ENCODE measurements around the gene KCNQ1OT1. TPM values are rescaled to one million over a fixed set of nuclear protein-coding genes. Genes with fewer than 3 reads are reported as not detected.

The KCNQ1OT1 gene
- polyA plus RNA-seq, 1 of the 3 experiments (the other 2 are of a cell fraction): 0.03 TPM

- TF ChIP-seq NFIC (IDR thresholded peaks at IDR 0.05; ENCODE audit: borderline replicate concordance) (no peak), TCF12 (IDR thresholded peaks at IDR 0.05) (no peak), USF1 (IDR thresholded peaks at IDR 0.05; ENCODE audit: borderline replicate concordance, low read depth) (no peak), EP300 (IDR thresholded peaks at IDR 0.05; ENCODE audit: borderline replicate concordance in 1 of 2, low read depth in 1 of 2, low read length in 1 of 2) (no peak), GATA2 (CRISPR knock-in tag; IDR thresholded peaks at IDR 0.05) (no peak), REST (IDR thresholded peaks at IDR 0.05; ENCODE audit: low read depth, low read length) (no peak)
These were observed 128.1 kb downstream of the KCNQ1OT1 start (continued) for GRCh38 chr11:2571598-2572281.

GRCh38 chr11:2570841-2571597 is 128.8 kb downstream of the KCNQ1OT1 start:
- Histone ChIP-seq H3K36me3 (replicated peaks in 1 of 2; ENCODE audit: control insufficient read depth in 1 of 2, insufficient read depth in 2 of 2, low read length in 1 of 2) (no peaks in the 10 kb centered on the region), H3K9me3 (no peaks in the 10 kb centered on the region), H4K20me1 (ENCODE audit: insufficient read depth) (no peaks in the 10 kb centered on the region), H3K27me3 (ENCODE audit: insufficient read depth) (no peaks in the 10 kb centered on the region), H2AFZ (ENCODE audit: low read depth) (no peak overlapping the region), H3K4me2 (no peak overlapping the region), H3K4me1 (ENCODE audit: control insufficient read depth in 1 of 2, insufficient read depth in 2 of 2, low read depth in 1 of 2, low read length in 1 of 2) (peaks cover 0 to 10% of the 10 kb centered on the region in 2 experiments; a peak in 1 of 4 replicates), H3K79me2 (ENCODE audit: insufficient read depth) (no peaks in the 10 kb centered on the region), H3F3A (replicated peaks; ENCODE audit: insufficient read depth) (no peaks in the 10 kb centered on the region), H3K4me3 (ENCODE audit: low read depth in 2 of 2, low read length in 1 of 2) (no peak overlapping the region), H3K9me2 (no peaks in the 10 kb centered on the region), H3K27ac (ENCODE audit: low read depth in 2 of 2, low read length in 1 of 2) (no peak overlapping the region), H3K9ac (no peak overlapping the region)
- ChIA-PET POLR2A (no interaction called here), CTCF (interaction anchor here (1.2 to 1.3 kb wide), 2 partner anchors 32 to 38 kb away, joined by 3 to 6 read pairs; no protein-coding TSS in a partner anchor)
- WGBS (ENCODE audit: low lambda C conversion rate): 51% methylated on average over 10 of the region's 25 CpGs
- no peak for TF ChIP-seq ZBTB33 (IDR thresholded peaks at IDR 0.05; ENCODE audit: borderline replicate concordance, low read depth)
- TF ChIP-seq NFIC (IDR thresholded peaks at IDR 0.05; ENCODE audit: borderline replicate concordance): no peak
- TF ChIP-seq EP300 (IDR thresholded peaks at IDR 0.05; ENCODE audit: borderline replicate concordance in 1 of 2, low read depth in 1 of 2, low read length in 1 of 2): no peak
- TF ChIP-seq USF2 (IDR thresholded peaks at IDR 0.05; ENCODE audit: borderline replicate concordance, low read depth, low read length): no peak
- TF ChIP-seq SMC3 (IDR thresholded peaks at IDR 0.05; ENCODE audit: low read depth, low read length): no peak
- TF ChIP-seq MAX (IDR thresholded peaks at IDR 0.05; ENCODE audit: low read depth): no peak
- no peak for TF ChIP-seq USF1 (IDR thresholded peaks at IDR 0.05; ENCODE audit: borderline replicate concordance, low read depth)
- no peak for DNase-seq

Measured in SK-N-SH (cell line).